ENCODE results near the gene TNFAIP3.

GRCh38 chr6:137921823-137922222, 54.8 kb downstream of the TNFAIP3 start:
- TF ChIP-seq CTCF (IDR thresholded peaks at IDR 0.05) (no peak), EP300 (IDR thresholded peaks at IDR 0.05) (no peak), POLR2AphosphoS5 (IDR thresholded peaks at IDR 0.05) (no peak)
